Keratinocyte (primary cell): Measurements from ENCODE around the gene DEUP1. TPM values are rescaled to one million over a fixed set of nuclear protein-coding genes. Genes with fewer than 3 reads are reported as not detected.

ENCODE experiments used
- DNase-seq: peaks from one replicate; pipeline ENCODE4 v3.0.0-alpha.2; 2011; ENCODE audit warnings: low read depth, missing footprints, low spot score
- FAIRE-seq: peaks from 2 replicates; lab custom pipeline; 2011; peaks lifted over from hg19 to GRCh38; lab: Jason Lieb, UNC
- H2AFZ ChIP-seq: 2 replicates; pipeline ENCODE4 v1.6.0; 2012; ENCODE audit warnings: low read length, control low read depth, inconsistent platforms; ENCODE audit not compliant: control insufficient read depth
- H3K27ac ChIP-seq: 2 replicates; pipeline ENCODE4 v1.5.1; 2011; ENCODE audit warnings: low read length; ENCODE audit not compliant: control insufficient read depth, insufficient read depth
- H3K27me3 ChIP-seq: 3 replicates; pipeline ENCODE4 v1.6.0; 2011; ENCODE audit warnings: low read length; ENCODE audit not compliant: control insufficient read depth, insufficient read depth; ENCODE audit errors: extremely low read depth
- H3K36me3 ChIP-seq, 2 experiments: 2 replicates in 1 of 2; 3 replicates in 1 of 2; pipeline ENCODE4 v1.5.1; 2011; ENCODE audit warnings: low read length in 2 of 2, mild to moderate bottlenecking in 1 of 2; ENCODE audit not compliant: control insufficient read depth in 2 of 2, insufficient read depth in 2 of 2; ENCODE audit errors: extremely low read depth in 1 of 2
- H3K4me1 ChIP-seq: 3 replicates; pipeline ENCODE4 v1.5.1; 2011; ENCODE audit warnings: low read length; ENCODE audit not compliant: control insufficient read depth, insufficient read depth; ENCODE audit errors: extremely low read depth
- H3K4me2 ChIP-seq: 3 replicates; pipeline ENCODE4 v1.6.0; 2011; ENCODE audit warnings: low read depth, low read length; ENCODE audit not compliant: control insufficient read depth, insufficient read depth; ENCODE audit errors: extremely low read depth
- H3K4me3 ChIP-seq, 3 experiments: fragments of 200-600 bp in 1 of 3; sonication (generic) in 1 of 3; 2 replicates in 2 of 3; 3 replicates in 1 of 3; pipeline ENCODE4 v1.5.1; 2011 to 2016; ENCODE audit warnings: low read length in 3 of 3, mild to moderate bottlenecking in 3 of 3, control low read depth in 2 of 3, inconsistent platforms in 1 of 3, low read depth in 1 of 3, mixed read lengths in 1 of 3, mixed run types in 1 of 3, moderate library complexity in 1 of 3; ENCODE audit not compliant: control insufficient read depth in 2 of 3, insufficient read depth in 2 of 3; ENCODE audit errors: extremely low read depth in 1 of 3
- H3K79me2 ChIP-seq: 2 replicates; pipeline ENCODE4 v1.6.0; 2012; ENCODE audit warnings: low read length; ENCODE audit not compliant: control insufficient read depth, insufficient read depth
- H3K9ac ChIP-seq: 3 replicates; pipeline ENCODE4 v1.6.0; 2011; ENCODE audit warnings: low read length; ENCODE audit not compliant: control insufficient read depth, insufficient read depth; ENCODE audit errors: extremely low read depth
- H3K9me1 ChIP-seq: 3 replicates; pipeline ENCODE4 v1.6.0; 2011; ENCODE audit warnings: low read length; ENCODE audit not compliant: control insufficient read depth, insufficient read depth; ENCODE audit errors: extremely low read depth
- H3K9me3 ChIP-seq: 2 replicates; pipeline ENCODE4 v1.5.1; 2012; ENCODE audit warnings: low read depth, low read length; ENCODE audit not compliant: control insufficient read depth
- H4K20me1 ChIP-seq: 3 replicates; pipeline ENCODE4 v1.6.0; 2011; ENCODE audit warnings: low read length; ENCODE audit not compliant: control insufficient read depth, insufficient read depth; ENCODE audit errors: extremely low read depth
- CTCF ChIP-seq, 3 experiments: IDR thresholded peaks in 1 of 3; conservative IDR thresholded peaks in 1 of 3; optimal IDR thresholded peaks in 1 of 3; 2 replicates in 2 of 3; 3 replicates in 1 of 3; pipeline versions ENCODE3 to v1.5.1; 2011; ENCODE audit warnings: low read length in 3 of 3, mild to moderate bottlenecking in 3 of 3, moderate library complexity in 2 of 3, control low read depth in 1 of 3, inconsistent platforms in 1 of 3; ENCODE audit not compliant: insufficient read depth in 2 of 3; ENCODE audit errors: extremely low read depth in 1 of 3
- EZH2 ChIP-seq: IDR thresholded peaks from one replicate; pipeline ENCODE4 v1.6.1; 2012; ENCODE audit warnings: inconsistent platforms, mild to moderate bottlenecking, low read length, moderate library complexity
- dilution Hi-C: fragments of 300-500 bp; cut with MboI; formaldehyde crosslinking; loops from one replicate; pipeline ENCODE4 v1.7.0; 2020; ENCODE audit warnings: low sequenced_read_pairs; ENCODE audit not compliant: extremely low pct_ligation_motif_present
- polyA plus RNA-seq, 5 experiments: library from polyadenylated mRNA; depleted of rRNA in 3 of 5; stranded (reverse) in 3 of 5; stranded (forward) in 1 of 5; unstranded in 1 of 5; fragments of >200 nt; gene quantifications; 1 replicate in 1 of 5; 2 replicates in 3 of 5; 3 replicates in 1 of 5; pipeline versions ENCODE4 v1.2.1 to v1.2.3, GENCODE V29; 2011 to 2012; ENCODE audit warnings: missing spikeins in 2 of 5, low read depth in 1 of 5, low replicate concordance in 1 of 5

DEUP1 gene
- polyA plus RNA-seq, 1 donor (not counting 4 experiments of a cell fraction or from before 2014, with no cell fraction given) = 0.12 TPM

GRCh38 chr11:93344855-93345333, 14.4 kb downstream of the DEUP1 start:
- no peaks in the 10 kb centered on the region for H3K36me3 ChIP-seq
- no peaks in the 10 kb centered on the region for H3K9me1 ChIP-seq
- no peak overlapping the region for H3K27ac ChIP-seq
- no peaks in the 10 kb centered on the region for H3K9me3 ChIP-seq
- H3K79me2 ChIP-seq = no peaks in the 10 kb centered on the region
- no peaks in the 10 kb centered on the region for H4K20me1 ChIP-seq
- H3K4me2 ChIP-seq = no peak overlapping the region
- dilution Hi-C loops = no loop called here
- H3K4me1 ChIP-seq = no peaks in the 10 kb centered on the region
- no peak overlapping the region for H2AFZ ChIP-seq
- no peak overlapping the region for H3K4me3 ChIP-seq
- no peaks in the 10 kb centered on the region for H3K27me3 ChIP-seq
- DNase-seq (no peak), FAIRE-seq (no peak)
- TF ChIP-seq EZH2 (no peak), CTCF (optimal IDR thresholded peaks at IDR 0.05 in 1 of 3, IDR thresholded peaks at IDR 0.05 in 1 of 3, conservative IDR thresholded peaks at IDR 0.05 in 1 of 3; ENCODE audit: extremely low read depth in 1 of 3, insufficient read depth in 2 of 3, low read length in 3 of 3) (no peak)
- H3K9ac ChIP-seq = no peak overlapping the region

GRCh38 chr11:93348930-93349329, 18.4 kb downstream of the DEUP1 start:
- H3K4me1 ChIP-seq = no peaks in the 10 kb centered on the region
- no peaks in the 10 kb centered on the region for H3K36me3 ChIP-seq
- TF ChIP-seq EZH2 (no peak), CTCF (optimal IDR thresholded peaks at IDR 0.05 in 1 of 3, IDR thresholded peaks at IDR 0.05 in 1 of 3, conservative IDR thresholded peaks at IDR 0.05 in 1 of 3; ENCODE audit: extremely low read depth in 1 of 3, insufficient read depth in 2 of 3, low read length in 3 of 3) (no peak)
- no peak overlapping the region for H3K4me2 ChIP-seq
- no peaks in the 10 kb centered on the region for H3K27me3 ChIP-seq
- no peaks in the 10 kb centered on the region for H4K20me1 ChIP-seq
- H3K4me3 ChIP-seq = no peak overlapping the region
- FAIRE-seq (no peak), DNase-seq (no peak)
- H3K79me2 ChIP-seq = no peaks in the 10 kb centered on the region
- no peak overlapping the region for H3K27ac ChIP-seq
- H2AFZ ChIP-seq = no peak overlapping the region
- no peaks in the 10 kb centered on the region for H3K9me3 ChIP-seq
- H3K9me1 ChIP-seq = no peaks in the 10 kb centered on the region
- dilution Hi-C loops = no loop called here
- no peak overlapping the region for H3K9ac ChIP-seq
